ENCODE measurements around the gene DGCR6L.
"Not testable (repeated sequence)": the region's sequence is repeated elsewhere in the genome, so short reads cannot be mapped to it uniquely, and the experiment has no call there.

Gene DGCR6L

GRCh38 chr22:20275325-20275724 lies 44.5 kb downstream of the DGCR6L start:
- not testable (repeated sequence) for DNase-seq (ENCODE audit: low read depth)

- not testable (repeated sequence) for DNase-seq (ENCODE audit: low read depth)
These were observed 45.5 kb downstream of the DGCR6L start for GRCh38 chr22:20274374-20274773.

- no peak for DNase-seq (ENCODE audit: low read depth)
These were observed 46.1 kb downstream of the DGCR6L start for GRCh38 chr22:20273758-20274181.

GRCh38 chr22:20272700-20273099 lies 47.2 kb downstream of the DGCR6L start:
- no peak for DNase-seq (ENCODE audit: low read depth)

- no peak for DNase-seq (ENCODE audit: low read depth)
These were observed 47.7 kb downstream of the DGCR6L start for GRCh38 chr22:20272174-20272573.

GRCh38 chr22:20271114-20271994 lies 48.5 kb downstream of the DGCR6L start:
- DNase-seq (ENCODE audit: low read depth): no peak

GRCh38 chr22:20270190-20271113 lies 49.4 kb downstream of the DGCR6L start:
- not testable (repeated sequence) for DNase-seq (ENCODE audit: low read depth)

GRCh38 chr22:20269673-20270072 lies 50.2 kb downstream of the DGCR6L start:
- DNase-seq (ENCODE audit: low read depth): not testable (repeated sequence)

GRCh38 chr22:20269201-20269600 lies 50.7 kb downstream of the DGCR6L start:
- DNase-seq (ENCODE audit: low read depth): not testable (repeated sequence)

- DNase-seq (ENCODE audit: low read depth): no peak
These were observed 51.4 kb downstream of the DGCR6L start, which contains the start of gene RTN4R for GRCh38 chr22:20268279-20269012. Gene RTN4R, minus strand, starts transcription at chr22:20268318. Its CDS starts 226 bp downstream, at chr22:20268092.

GRCh38 chr22:20267441-20268278 lies 52.2 kb downstream of the DGCR6L start:
- DNase-seq (ENCODE audit: low read depth): no peak

- not testable (repeated sequence) for DNase-seq (ENCODE audit: low read depth)
These were observed 53.0 kb downstream of the DGCR6L start for GRCh38 chr22:20266667-20267440.

- DNase-seq (ENCODE audit: low read depth): not testable (repeated sequence)
These were observed 53.8 kb downstream of the DGCR6L start for GRCh38 chr22:20265772-20266666.

- DNase-seq (ENCODE audit: low read depth): no peak
These were observed 55.0 kb downstream of the DGCR6L start for GRCh38 chr22:20264614-20265452.

Measured in HS-5 (cell line).